Measurements from ENCODE around the gene SHH.
"Not testable (repeated sequence)": the region's sequence is repeated elsewhere in the genome, so short reads cannot be mapped to it uniquely, and the experiment has no call there.

SHH gene

DNA sequence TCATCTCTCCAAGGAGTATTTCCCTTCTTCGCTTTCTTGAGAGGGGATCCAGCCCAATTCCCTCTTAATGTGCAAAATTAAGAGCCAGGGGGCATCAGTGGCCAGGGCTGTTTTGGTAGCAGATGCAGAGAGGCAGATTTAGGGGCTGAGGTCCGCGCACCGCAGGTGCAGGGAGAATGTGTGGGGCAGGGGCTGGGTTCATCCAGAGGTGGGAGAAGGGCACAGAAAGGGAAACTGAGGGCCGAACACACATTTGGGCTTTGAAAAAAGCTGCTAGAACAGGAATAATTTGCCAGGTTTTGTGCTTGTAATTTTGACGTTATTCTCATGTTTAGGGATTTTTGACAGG is 6.5 kb upstream of the SHH start:
- no peak for DNase-seq

DNA sequence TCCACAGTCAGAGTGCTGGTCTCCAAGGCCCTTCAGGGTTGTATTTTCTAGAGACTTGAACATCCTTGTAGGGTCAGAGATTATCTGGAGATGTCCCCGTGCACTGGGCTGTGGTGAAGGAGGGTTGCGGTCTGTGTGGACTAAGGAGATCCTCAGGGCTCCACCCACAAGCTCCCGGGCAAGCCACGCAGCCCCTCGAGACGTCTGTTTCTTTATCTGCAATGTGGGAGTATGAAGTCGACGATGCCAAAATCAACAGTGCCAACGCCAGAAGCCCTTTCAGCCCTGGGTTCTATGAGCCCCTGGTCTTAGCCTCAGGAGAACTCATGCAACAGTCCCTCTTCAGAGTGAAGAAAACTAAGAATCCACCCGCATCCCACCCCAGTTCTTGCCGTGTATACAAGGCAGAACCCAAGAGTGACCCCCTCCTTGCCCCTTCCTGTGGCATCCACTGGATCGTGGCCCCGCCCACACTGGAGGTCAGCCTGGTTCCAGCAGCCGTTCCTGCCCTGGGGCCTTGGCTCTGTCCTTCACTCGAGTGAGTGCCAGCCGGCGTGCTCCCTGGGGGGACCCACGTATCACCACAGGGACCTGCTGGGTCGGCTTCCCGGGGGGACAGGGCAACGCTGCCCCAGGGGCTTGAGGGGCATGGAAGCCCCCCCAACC is 6.0 kb upstream of the SHH start:
- no peak for DNase-seq

DNA sequence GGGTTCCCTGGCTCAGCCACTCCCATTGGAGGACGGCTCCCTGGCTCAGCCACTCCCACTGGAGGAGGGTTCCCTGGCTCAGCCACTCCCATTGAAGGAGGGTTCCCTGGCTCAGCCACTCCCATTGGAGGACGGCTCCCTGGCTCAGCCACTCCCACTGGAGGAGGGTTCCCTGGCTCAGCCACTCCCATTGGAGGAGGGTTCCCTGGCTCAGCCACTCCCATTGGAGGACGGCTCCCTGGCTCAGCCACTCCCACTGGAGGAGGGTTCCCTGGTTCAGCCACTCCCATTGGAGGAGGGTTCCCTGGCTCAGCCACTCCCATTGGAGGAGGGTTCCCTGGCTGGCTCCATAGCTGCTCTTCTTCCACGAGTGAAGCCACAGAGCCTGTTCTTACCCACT is 5.3 kb upstream of the SHH start:
- not testable (repeated sequence) for DNase-seq

DNA sequence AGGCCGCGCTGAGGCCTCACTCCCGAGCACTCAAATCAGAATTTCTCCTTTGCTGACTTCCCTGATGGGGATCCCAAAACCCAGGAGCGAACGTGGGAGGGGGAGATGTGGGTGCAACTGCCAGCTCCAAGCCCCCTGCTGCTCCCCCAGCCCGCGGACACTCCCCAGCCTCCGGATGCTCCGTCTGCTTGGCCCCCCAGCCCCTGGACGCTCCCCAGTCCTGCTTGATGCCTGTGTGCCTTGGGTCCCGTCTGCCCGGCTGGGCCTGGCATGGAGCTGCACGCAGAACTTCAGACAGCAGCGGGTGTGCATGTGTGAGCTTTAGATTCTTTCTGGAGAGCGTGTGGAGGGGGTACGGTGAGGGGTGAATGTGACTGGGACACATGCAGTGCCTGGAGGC is 4.7 kb upstream of the SHH start:
- no peak for DNase-seq

DNA sequence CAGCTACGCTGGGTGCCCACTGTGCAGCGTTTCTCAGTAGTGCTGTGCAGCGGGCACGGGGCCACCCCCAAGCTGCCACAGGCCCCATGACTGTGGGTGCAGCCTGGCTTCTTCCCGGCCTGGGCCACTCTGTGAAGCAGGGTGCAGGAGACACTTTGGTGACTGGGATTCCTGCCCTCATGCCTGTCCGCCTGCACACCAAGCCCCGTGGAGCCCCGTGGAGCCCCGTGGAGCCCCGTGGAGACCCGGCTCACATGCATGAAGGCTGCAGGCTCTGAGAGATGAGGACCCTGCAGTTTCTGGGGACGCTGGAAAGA is 3.9 kb upstream of the SHH start:
- no peak for DNase-seq

DNA sequence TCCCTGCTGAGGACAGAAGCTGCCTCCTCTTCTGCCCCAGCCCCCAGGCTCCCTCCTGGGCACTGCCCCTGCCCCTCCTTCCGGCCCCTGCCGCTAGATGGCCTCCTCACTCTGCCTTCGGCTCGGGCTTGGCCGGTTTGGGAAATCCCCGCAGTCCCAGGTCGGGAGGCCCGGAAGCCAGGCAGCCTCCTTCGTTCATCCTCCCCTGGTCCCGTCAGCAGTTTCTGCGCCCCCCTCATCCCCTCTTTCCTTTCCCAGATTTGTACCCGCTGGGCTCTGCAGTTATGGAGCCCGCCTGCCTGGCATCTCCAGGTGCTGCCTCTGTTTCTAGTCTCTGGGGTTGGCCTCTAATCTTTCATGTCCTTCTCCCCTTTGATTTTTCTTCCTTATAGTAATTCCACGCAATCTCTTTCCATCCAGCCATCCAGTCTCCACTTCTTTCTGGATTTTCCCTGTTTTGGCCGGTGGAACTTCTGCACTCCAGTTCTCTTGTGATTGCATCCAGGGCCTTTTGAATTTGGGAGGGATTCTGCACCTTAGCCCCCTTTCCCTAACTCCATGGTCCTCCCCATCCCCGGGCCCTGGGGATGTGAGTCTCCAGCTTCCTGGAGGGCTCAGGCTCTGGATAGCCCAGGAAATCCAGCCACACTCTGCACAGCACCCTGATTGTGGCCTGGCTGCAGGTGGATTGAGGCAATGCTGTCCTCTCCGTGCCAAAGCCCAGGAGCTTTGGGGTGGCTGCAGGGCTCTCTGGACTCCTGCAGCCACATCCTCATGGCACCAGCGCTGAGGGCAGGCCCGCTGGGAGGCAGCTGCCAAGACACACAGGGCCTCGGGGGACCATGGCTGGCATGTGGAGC is 3.3 kb upstream of the SHH start:
- DNase-seq, result peak; percentile 87

DNA sequence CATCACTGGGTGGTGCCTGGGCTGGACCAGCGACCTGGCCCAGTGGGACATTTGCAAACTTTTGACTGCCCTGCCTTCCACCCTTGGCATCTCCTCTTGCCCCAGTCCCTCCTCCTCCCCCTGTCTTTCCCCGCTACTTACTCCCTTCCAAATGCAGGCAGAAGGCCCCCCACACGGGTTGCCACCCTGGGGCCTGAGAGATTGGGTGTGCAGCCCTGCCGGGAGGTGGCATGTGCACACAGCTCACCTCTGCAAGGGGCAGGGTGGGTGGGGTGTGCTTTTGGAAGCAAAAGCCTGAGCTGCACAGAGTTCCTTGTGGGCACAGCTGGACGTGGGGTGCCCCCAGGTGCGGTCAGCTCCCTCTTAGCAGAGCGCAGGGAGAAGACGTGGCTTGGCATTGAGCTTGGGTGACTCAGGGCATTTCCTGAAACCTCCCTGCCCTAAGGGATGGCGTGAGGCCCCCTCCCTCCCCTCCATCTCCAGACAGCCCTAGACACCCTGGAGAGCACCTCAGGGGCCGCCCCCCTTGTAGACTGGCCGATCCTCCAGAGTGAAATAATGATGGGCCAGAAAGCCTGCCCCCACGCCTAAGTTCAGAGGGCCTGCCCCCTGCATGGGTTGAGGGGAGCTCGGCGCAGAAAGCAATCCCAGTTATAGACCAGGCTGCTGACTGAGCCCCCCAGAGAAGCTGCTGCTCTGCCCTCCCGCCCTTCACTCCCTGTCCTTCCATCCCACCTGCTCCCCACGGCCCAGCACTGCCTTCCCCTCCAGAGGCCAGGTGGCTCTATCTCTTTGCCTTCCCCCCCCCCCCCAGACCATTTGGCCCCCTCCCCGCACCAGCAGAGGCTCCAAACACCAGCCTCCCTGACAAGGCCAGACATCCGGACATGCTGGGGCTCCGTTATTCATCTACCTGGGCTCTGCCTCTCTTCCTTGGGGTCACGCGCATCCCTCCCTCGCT is 2.3 kb upstream of the SHH start:
- DNase-seq, result no peak

DNA sequence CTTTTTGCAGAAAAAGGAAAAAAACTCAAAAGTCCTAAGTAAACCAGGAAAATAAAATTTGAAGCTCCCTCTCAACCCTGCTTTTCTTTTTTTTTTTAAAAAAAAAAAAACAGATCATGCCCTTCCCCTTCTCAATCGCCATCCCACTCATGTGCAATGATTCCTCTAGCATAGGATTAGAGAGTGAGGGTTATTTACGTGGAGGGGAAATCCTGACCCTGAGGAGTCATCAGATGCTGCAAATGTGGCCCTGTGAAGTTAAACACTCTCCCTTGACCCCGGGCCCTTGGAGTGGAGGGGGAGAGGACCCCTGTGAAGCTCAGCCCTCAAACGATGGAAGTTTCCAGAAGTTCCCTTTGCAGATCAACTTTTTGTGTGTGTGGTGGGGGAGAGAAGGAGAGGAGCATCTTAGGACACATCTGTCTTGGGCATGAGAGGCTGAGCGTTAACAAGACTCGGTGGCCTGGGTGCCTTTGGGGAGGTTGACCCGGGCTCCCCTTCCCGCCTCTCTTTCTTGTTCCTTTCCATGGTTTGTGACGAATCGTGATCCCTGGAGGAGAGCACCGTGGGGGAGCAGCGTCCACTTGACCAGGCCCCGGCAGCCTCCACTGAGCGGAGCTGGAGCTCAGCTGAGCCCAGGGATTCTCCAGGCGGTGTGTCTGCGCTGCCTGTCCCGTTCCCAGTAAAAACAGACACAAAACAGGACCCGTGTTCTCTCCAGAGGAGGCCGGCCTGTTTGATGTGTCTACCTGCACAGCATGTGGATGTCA is 1.5 kb upstream of the SHH start:
- no peak for DNase-seq

DNA sequence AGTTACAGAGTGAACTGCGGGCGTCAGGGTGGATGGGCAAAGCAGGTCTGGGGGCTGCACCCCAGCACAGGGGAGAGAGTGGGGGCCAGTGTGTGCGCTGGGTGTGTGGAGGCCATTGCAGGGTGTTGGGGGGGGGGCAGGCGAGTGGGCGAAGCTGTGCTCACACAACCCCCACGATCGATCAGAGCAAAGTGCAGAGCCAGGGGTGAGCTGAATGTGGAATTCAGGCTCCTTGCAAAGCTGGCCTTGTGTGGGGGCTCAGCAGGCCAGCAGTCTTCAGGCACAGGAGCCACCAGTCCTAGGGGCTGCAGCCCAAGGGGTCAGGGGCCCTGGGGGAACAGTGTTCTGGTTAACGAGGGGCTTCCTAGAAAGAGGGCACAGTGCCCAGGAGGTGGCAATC is 862 bp upstream of the SHH start:
- no peak for DNase-seq

DNA sequence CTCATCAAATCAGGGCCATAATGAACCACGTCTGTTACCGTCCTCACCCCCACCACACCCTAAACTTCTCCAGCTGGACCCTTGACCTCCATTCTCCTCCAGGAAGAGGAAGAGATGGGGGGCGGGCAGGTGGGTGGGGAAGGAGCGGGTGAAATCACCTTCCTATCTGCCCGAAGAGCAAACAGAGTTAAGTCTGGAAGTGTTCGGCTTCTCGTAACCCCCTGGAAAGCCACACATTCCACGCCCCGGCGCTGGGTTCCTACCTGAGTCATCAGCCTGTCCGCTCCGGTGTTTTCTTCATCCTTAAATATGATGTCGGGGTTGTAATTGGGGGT is 736 bp downstream of the SHH start:
- peak; percentile 57 for DNase-seq

DNA sequence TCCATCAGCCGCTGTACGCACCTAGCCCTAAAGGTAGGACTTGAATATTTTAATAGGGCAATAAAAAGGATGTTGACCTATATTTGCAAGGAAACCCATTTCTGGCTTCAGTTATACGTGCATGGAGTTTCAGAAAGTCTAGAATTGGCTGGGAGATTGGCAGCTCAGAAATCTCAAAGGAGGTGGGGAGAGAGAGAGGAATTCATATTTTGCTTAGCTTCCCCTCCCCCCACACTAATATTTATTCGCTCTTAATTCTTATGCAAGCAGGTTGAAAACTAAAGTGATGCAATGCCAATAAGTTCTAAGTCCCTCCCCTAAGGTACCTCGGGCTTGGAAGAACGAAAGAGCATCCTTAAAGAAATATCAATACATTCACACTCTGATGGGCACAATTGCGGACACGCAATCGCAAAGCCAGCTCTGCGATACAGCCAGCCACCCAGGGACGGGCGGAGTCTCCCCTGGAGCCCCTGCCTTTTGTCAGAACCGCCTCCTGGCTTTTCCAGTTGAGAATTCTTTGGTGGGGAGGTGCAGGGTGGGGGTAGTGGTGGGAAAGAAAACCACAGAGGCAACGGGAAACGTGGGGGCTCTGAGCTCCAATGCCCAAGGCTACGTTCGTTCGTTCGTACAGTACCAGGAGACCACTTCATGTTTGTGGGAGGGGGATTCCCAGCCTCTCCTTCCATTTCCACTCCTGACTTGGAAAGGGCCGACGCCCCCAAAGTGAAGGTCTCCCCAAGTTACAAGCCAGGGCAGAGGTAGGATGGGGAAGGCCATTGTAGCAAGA is 1.3 kb downstream of the SHH start:
- no peak for DNase-seq

DNA sequence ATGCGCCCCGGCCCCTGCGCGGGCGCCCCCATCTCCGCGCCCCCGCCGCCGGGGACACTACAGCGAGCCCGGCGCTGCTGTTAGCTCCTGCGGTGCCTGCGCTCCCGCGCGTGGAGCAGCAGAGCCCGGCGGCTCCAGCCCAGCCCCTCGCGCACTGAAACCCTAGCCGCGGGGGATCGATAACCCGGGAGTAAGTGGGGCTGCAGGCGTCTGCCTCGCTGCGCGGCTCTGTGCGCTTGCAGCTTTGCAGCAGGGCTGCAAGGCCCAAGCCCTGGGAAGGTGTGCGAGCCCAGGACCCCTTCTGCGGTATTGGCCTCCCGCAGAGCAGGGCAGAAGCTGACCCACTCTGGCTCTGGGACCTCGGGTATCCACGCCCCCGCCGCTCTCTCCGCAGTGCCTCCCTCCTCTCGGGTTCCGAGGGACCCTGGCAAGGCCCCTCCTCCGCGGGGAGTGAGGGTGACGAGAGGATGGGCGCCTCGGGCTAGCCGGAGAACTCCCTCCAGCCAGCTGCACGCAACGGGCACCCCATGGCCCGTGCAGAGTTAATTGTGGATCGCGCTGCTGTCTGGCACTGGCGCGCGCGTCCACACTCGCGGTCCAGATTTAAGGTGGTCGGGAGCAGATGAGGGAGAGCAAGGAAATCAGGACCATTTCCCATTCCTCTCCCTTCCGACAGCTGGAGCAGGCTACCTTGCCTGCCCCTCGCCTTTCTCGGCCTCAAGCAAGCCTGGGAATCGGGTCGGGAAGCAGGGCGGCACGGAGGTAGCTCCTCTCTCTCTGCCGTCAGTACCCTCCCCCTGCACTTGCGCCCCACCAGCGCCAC is 2.1 kb downstream of the SHH start:
- no peak for DNase-seq

DNA sequence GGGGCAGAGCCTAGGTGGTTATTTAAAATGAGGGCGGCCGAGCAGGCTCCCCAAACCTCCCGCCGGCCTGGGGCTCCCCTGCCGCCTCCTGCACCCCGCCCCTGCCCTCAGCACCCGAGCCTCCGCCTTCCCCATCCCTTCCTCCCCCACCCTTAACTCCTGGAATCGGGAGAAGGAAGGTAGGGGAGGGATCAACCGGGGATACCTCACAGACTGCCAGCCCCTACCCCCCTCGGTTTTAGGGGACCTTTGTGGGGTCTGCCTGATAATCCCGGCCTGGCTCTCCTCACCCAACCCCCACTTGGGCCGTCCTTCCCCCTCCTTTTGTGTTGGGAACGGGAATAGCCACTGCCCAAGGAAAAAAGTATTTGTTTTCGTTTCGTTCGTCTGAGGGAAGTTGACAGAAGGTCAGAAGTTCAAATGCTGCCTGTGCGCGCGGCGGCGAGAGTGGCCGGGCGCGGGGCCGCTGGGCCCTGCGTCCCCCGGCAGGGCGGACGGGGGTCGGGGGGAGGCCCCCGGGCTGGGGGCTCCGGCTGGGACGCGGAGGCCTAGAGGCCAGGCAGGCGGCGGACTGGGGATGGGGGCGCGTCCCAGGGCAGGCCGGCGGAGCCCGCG is 2.8 kb downstream of the SHH start:
- no peak for DNase-seq

DNA sequence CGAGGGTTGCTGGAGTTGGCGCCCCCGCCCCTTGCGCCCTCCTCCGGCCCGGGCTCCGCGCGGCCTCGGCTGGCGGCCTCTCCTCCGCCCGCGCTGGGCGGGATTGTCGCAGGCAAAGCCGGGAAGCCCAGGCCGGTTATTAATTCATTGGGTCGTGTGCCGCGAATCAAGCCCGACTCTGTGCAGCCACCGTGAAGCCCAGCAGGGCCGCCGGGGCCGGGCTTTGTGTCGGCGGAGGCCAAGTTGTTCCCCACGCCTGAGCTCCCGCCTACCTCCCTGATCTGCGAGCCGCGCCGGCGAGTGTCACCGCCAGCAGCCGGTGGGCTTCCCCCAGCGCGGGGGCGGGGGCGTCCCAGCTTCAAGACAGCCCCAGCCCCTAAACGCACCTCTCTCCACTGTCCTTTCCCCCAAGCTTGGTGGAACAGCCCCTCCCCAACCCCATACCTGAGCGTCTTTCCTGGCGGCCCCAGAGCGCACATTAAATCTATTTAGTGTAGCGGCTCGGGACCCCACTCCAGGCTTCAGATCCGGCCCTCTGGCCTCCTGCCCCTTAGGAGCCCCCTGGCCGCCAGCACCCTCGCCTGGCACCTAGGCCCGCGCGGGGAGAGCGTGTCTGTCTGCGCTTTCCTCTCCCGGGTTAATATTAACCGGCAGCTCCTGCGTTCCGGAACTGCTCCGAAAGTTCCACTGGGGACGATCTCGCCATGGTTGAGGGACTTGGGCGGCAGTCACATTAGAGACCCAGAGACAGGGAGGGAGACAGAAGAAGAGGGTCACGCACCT is 3.5 kb downstream of the SHH start:
- DNase-seq, result peak; percentile 61

DNA sequence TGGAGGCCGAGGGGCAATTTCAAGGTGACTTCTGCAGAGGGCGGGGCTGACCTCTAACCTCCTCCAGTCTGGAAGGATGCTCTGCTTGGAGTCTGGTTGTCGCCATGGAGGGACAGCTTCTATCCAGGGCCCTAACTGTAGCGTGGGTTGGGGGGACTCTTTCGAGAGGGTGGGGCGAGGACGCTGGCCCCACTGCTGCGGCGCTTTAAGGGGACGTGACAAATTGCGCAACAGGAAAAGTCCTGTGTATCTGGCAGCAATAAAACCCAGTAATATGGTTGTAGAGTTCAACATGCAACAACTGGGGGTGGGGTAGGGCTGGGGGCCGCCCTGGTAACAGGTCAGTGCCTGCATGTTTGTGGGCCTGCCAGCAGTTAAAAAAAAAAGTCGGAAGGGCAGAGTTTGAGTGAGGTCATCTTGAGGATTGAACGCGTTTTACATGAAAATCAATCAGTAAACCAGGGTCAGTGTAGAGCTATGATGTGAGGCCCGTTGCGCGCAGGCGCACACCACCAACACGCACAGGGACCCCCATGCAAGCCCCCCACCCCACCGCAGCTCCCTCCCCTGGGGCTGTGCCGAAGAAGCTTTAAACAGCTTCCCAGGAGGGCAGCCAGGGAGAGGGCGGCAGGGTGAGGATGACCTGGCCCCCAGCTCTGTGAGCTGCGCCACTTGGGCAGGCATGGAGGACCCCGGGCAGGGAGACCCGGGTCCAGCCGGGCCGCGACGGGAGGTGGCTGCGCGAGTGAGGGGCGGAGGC is 4.3 kb downstream of the SHH start:
- DNase-seq, result no peak

DNA sequence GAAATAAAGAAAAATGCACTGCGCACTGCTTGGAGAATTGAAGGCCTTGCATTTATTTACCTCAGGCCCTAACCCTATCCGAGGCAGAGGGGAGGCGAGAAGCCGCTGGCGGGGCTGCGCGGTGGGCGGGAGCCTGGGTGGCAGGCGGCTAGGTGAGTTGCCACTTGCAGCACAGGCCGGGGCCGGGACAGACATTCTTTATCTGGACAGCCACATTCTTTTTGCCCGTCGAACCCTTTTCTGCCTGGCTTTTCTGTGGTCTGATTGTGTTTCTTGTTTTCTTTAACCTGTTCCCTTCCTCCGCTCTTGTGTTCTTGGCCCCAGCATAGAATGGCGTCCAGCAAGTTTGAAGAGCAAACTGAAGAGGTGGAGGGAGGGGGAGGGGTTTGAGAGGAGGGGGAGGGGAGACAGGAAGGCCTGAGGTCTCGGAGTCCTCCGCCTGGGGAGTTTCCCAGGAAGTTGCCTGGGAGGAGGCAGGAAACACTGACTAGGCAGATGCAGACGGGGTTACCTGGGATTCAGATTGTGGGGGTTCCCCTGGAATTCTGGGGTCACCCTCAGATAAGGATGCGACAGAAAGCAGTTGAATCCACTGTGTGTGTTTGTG is 5.1 kb downstream of the SHH start:
- no peak for DNase-seq

DNA sequence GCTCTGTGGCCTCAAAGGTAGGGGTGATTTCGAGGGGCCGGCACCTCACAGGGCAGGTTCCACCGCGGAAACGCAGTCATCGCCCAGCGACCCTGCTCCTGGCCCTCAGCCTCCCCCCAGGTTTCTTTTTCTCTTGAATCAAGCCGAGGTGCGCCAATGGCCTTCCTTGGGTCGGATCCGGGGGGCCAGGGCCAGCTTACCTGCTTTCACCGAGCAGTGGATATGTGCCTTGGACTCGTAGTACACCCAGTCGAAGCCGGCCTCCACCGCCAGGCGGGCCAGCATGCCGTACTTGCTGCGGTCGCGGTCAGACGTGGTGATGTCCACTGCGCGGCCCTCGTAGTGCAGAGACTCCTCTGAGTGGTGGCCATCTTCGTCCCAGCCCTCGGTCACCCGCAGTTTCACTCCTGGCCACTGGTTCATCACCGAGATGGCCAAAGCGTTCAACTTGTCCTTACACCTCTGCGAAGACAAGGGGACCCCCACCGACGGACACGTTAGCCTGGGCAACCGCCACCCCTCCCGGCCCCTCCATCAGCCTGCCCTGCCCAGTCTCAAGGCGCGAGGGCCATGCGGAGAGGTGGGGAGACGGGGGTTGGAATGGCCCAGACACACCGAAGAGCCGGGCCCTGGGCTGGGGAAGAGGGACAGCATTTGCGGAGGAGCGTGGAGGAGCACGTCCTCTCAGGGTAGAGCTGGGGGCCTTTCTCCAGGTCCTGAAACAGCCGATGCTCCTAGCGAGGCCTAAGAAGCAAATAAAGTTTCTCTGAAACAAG is 6.0 kb downstream of the SHH start:
- DNase-seq, result no peak

DNA sequence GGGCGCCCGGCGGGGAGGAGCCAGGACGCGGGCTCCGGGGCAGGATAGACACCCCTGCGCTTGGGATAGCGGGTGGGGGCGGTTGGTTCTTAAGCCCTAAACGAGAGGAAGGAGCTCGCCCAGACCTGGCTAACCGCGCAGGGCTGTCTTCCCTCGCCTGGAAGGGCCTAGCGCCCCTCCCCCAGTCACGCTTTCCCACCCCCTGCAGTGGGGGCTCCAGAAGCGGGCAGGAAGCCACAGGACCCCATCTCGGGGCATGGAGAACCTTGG is 6.5 kb downstream of the SHH start:
- no peak for DNase-seq
